ENCODE results near the gene CDK14. TPM values are rescaled to one million over a fixed set of nuclear protein-coding genes. Genes with fewer than 3 reads are reported as not detected.

Gene CDK14
- total and polyA plus RNA-seq, 8 donors: 0.58 to 43.9 (median 12.2) TPM

GRCh38 chr7:91162436-91162835 is 566.3 kb downstream of the CDK14 start:
- Histone ChIP-seq H3K27ac (no peak overlapping the region), H3K4me3 (no peak overlapping the region), H3K4me1 (peaks cover 0 to 5% (median 0%) of the 10 kb centered on the region in 4 donors), H3K36me3 (no peaks in the 10 kb centered on the region), H3K27me3 (no peaks in the 10 kb centered on the region), H3K9me3 (no peaks in the 10 kb centered on the region)
- 55 to 83% (median 73%) methylated on average over 5 to 6 of the region's 6 CpGs for WGBS, 5 donors
- intact Hi-C loops (cut with DNase I; ENCODE audit: low total_unique reads): no loop called here
- DNase-seq: no peak
- TF ChIP-seq EP300 (IDR thresholded peaks at IDR 0.05): no peak
- TF ChIP-seq POLR2A (IDR thresholded peaks at IDR 0.05): no peak
- no peak for TF ChIP-seq POLR2AphosphoS5 (IDR thresholded peaks at IDR 0.05)
- no peak for TF ChIP-seq CTCF (IDR thresholded peaks at IDR 0.05)

- Histone ChIP-seq H3K9me3 (no peaks in the 10 kb centered on the region), H3K4me3 (no peak overlapping the region), H3K27me3 (no peaks in the 10 kb centered on the region), H3K4me1 (peaks cover 0 to 5% (median 0%) of the 10 kb centered on the region in 4 donors), H3K27ac (no peak overlapping the region), H3K36me3 (no peaks in the 10 kb centered on the region)
- no peak for TF ChIP-seq POLR2A (IDR thresholded peaks at IDR 0.05)
- TF ChIP-seq POLR2AphosphoS5 (IDR thresholded peaks at IDR 0.05): no peak
- no peak for TF ChIP-seq EP300 (IDR thresholded peaks at IDR 0.05)
- TF ChIP-seq CTCF (IDR thresholded peaks at IDR 0.05): no peak
- WGBS, 5 donors: 84 to 92% (median 86%) methylated on average over 2 of the region's 2 CpGs
- intact Hi-C loops (cut with DNase I; ENCODE audit: low total_unique reads): no loop called here
- no peak for DNase-seq
Measured at GRCh38 chr7:91164506-91164905, 568.4 kb downstream of the CDK14 start.

DNA sequence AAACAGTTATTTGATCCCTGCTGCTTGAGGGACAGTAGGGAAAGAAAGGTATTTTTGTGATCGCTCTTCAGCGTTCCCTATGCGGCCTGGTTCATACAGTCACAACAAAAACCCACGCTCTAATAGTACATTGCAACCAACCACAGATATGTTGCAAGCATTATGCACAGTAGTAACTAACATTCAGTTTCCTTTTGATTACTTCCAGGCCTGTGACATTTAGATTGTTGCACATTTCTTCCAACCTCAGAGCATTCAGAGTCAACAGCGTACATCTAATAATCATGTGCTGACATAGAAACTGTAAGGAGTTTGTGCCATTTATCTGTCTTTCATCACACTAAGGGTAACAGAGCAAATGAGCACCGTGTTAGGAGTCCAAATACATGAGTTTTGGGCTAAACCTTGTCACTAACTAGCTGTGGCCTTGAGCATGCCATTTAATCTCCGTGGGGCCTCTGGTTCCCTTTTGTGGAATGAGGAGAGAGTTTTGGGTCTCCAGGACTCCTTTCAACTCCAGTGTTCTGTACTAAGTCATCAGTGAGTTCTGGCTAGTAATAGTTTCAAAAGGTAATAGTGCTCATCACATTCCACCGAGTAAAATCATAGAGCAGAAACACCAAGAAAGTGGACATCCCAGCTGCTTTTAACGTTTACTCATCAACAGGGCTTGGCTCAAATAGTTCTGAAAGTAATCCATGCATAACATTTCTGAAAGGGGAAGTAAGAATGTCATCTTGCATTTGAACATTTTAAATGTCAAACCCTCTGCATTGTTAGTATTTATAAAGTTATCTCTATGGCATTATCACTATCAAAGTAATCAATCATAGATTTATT is 569.1 kb downstream of the CDK14 start:
- H3K9me3 ChIP-seq: no peaks in the 10 kb centered on the region
- H3K36me3 ChIP-seq: no peaks in the 10 kb centered on the region
- H3K27me3 ChIP-seq: no peaks in the 10 kb centered on the region
- H3K4me1 ChIP-seq: peaks cover 0 to 5% (median 0%) of the 10 kb centered on the region in 4 donors
- intact Hi-C loops (cut with DNase I; ENCODE audit: low total_unique reads): no loop called here
- DNase-seq: no peak
- no peak overlapping the region for H3K4me3 ChIP-seq
- WGBS, 5 donors: 71 to 78% (median 76%) methylated on average over 9 of the region's 9 CpGs
- TF ChIP-seq POLR2AphosphoS5 (IDR thresholded peaks at IDR 0.05) (peak in 1 of 3 donors; percentile 19), POLR2A (IDR thresholded peaks at IDR 0.05) (no peak), CTCF (IDR thresholded peaks at IDR 0.05) (no peak), EP300 (IDR thresholded peaks at IDR 0.05) (no peak)
- peak overlapping the region in 1 of 5 donors; percentile 8 for H3K27ac ChIP-seq

- H3K4me1 ChIP-seq: peaks cover 0 to 5% (median 0%) of the 10 kb centered on the region in 4 donors
- H3K9me3 ChIP-seq: no peaks in the 10 kb centered on the region
- no peak for TF ChIP-seq CTCF (IDR thresholded peaks at IDR 0.05)
- no peak for TF ChIP-seq EP300 (IDR thresholded peaks at IDR 0.05)
- TF ChIP-seq POLR2AphosphoS5 (IDR thresholded peaks at IDR 0.05): no peak
- TF ChIP-seq POLR2A (IDR thresholded peaks at IDR 0.05): no peak
- H3K4me3 ChIP-seq: no peak overlapping the region
- intact Hi-C loops (cut with DNase I; ENCODE audit: low total_unique reads): no loop called here
- H3K27me3 ChIP-seq: no peaks in the 10 kb centered on the region
- WGBS, 5 donors: 61 to 91% (median 78%) methylated on average over 1 of the region's 1 CpG
- no peaks in the 10 kb centered on the region for H3K36me3 ChIP-seq
- H3K27ac ChIP-seq: no peak overlapping the region
- DNase-seq: no peak
Measured at GRCh38 chr7:91165846-91166230, 569.7 kb downstream of the CDK14 start.

Measured in stomach (tissue), 9 donors.